K562 (cell line): ENCODE data around the gene EXTL1. TPM values are rescaled to one million over a fixed set of nuclear protein-coding genes. Genes with fewer than 3 reads are reported as not detected.
A peak's percentile ranks its signal among the peaks of the same experiment; 100 is the strongest.

ENCODE experiments used
- NCOA1 ChIP-seq: fragments of 450-650 bp; IDR thresholded peaks from 2 replicates; pipeline ENCODE4 v1.6.1; 2016; ENCODE audit warnings: low read depth
- NKRF ChIP-seq: fragments of 450-650 bp; IDR thresholded peaks from 2 replicates; pipeline ENCODE4 v1.6.1; 2016; ENCODE audit warnings: borderline replicate concordance
- RCOR1 ChIP-seq, 2 experiments: IDR thresholded peaks; 2 replicates each; pipeline ENCODE4 v1.6.1; 2012; ENCODE audit warnings: low read depth in 2 of 2, low read length in 2 of 2, borderline replicate concordance in 1 of 2, improper control_type of control experiment in 1 of 2
- REST ChIP-seq, 2 experiments: fragments of 450-650 bp; formaldehyde crosslinking in 1 of 2; IDR thresholded peaks; 2 replicates each; pipeline versions ENCODE4 v1.4.0 to v1.6.1; 2014 to 2020; ENCODE audit warnings: mild to moderate bottlenecking in 2 of 2, borderline replicate concordance in 1 of 2, low read depth in 1 of 2
- SFPQ ChIP-seq: fragments of 200-400 bp; formaldehyde crosslinking; IDR thresholded peaks from 2 replicates; pipeline ENCODE4 v1.6.1; 2017; ENCODE audit warnings: mild to moderate bottlenecking, low read depth, low read length, moderate library complexity
- ZNF23 ChIP-seq: fragments of 250-450 bp; sonication (Bioruptor Pico); IDR thresholded peaks from 2 replicates; pipeline ENCODE4 v1.4.0; 2020; ENCODE audit warnings: mild to moderate bottlenecking
- polyA plus RNA-seq, 8 experiments: library from polyadenylated mRNA; depleted of rRNA in 4 of 8; stranded (reverse) in 5 of 8; unstranded in 3 of 8; fragments of >200 nt; fragmentation: Nextera tagmentation in 2 of 8; fragmentation: Illumina TruSeq in 1 of 8; extraction: Ambion mirVana in 2 of 8; extraction: Trizol in 1 of 8; gene quantifications; 2 replicates each; pipeline versions ENCODE4 v1.2.1 to v1.2.3, GENCODE V29; 2011 to 2014; ENCODE audit warnings: inconsistent platforms in 1 of 8, missing spikeins in 1 of 8
- total RNA-seq, 7 experiments: library from RNA; depleted of rRNA in 6 of 7; stranded (reverse); fragments of >200 nt in 6 of 7; fragmentation: Illumina TruSeq in 2 of 7; extraction: Trizol in 2 of 7; gene quantifications; 2 replicates each; pipeline versions ENCODE4 v1.2.1 to v1.2.3, GENCODE V29; 2011 to 2021; ENCODE audit warnings: low replicate concordance in 1 of 7

The EXTL1 gene
- total and polyA plus RNA-seq, 9 of the 15 experiments (the other 6 are each of a cell fraction or from before 2014, with no cell fraction given), result 0.04 to 0.23 (median 0.08) TPM; not detected in 3

- TF ChIP-seq SFPQ (no peak), NKRF (peak; percentile 71; the same call in 1 of the 2 replicates), ZNF23 (CRISPR knock-in tag) (no peak), RCOR1 (IDR thresholded peaks at IDR 0.05; ENCODE audit: borderline replicate concordance in 1 of 2, low read depth in 2 of 2, low read length in 2 of 2) (peak; percentile 82 to 90), REST (IDR thresholded peaks at IDR 0.05; ENCODE audit: borderline replicate concordance) (peak; percentile 98), REST (CRISPR knock-in tag; IDR thresholded peaks at IDR 0.05; ENCODE audit: low read depth) (no peak; the same call in 1 of the 2 replicates), NCOA1 (peak; percentile 88)
Observed at GRCh38 chr1:25997828-25998761, 23.5 kb upstream of the EXTL1 start, which contains the start of gene PAFAH2 (continued).
